HEK293 (cell line): ENCODE results near the gene ZNF564.

Experiments used
- KLF7 ChIP-seq: fragments of 450-650 bp; formaldehyde crosslinking; IDR thresholded peaks from 2 replicates; pipeline ENCODE4 v1.5.1; 2016; ENCODE audit warnings: missing biosample characterization, missing genetic modification characterization, borderline replicate concordance
- SCRT1 ChIP-seq: fragments of 450-650 bp; formaldehyde crosslinking; IDR thresholded peaks from 2 replicates; pipeline ENCODE4 v1.5.1; 2016; ENCODE audit warnings: missing biosample characterization, missing genetic modification characterization, borderline replicate concordance
- ZNF214 ChIP-seq: fragments of 450-650 bp; formaldehyde crosslinking; IDR thresholded peaks from 2 replicates; pipeline ENCODE4 v1.5.1; 2017; ENCODE audit warnings: missing biosample characterization, mild to moderate bottlenecking, missing genetic modification characterization, borderline replicate concordance
- ZNF354C ChIP-seq: fragments of 450-650 bp; formaldehyde crosslinking; IDR thresholded peaks from 2 replicates; pipeline ENCODE4 v1.5.1; 2016; ENCODE audit warnings: missing biosample characterization, missing genetic modification characterization, low read depth, borderline replicate concordance
- ZNF660 ChIP-seq: fragments of 450-650 bp; IDR thresholded peaks from 2 replicates; pipeline ENCODE4 v1.5.1; 2018; ENCODE audit warnings: missing biosample characterization, mild to moderate bottlenecking, missing genetic modification characterization
- TF ChIP-seq, protein P1 (sequence below): fragments of 450-650 bp; formaldehyde crosslinking; IDR thresholded peaks from 2 replicates; pipeline ENCODE4 v1.5.1; 2017; ENCODE audit warnings: missing biosample characterization, missing genetic modification characterization
- TF ChIP-seq, protein P2 (sequence below): fragments of 450-650 bp; formaldehyde crosslinking; IDR thresholded peaks from 2 replicates; pipeline ENCODE4; 2016; ENCODE audit warnings: missing biosample characterization, missing genetic modification characterization
- TF ChIP-seq, protein P3 (sequence below): fragments of 450-650 bp; formaldehyde crosslinking; IDR thresholded peaks from 2 replicates; pipeline ENCODE4 v1.5.1; 2016; ENCODE audit warnings: missing biosample characterization, missing genetic modification characterization
- TF ChIP-seq, protein P4 (sequence below): fragments of 450-650 bp; formaldehyde crosslinking; IDR thresholded peaks from 2 replicates; pipeline ENCODE4 v1.5.1; 2016; ENCODE audit warnings: missing biosample characterization, missing genetic modification characterization

DNA sequence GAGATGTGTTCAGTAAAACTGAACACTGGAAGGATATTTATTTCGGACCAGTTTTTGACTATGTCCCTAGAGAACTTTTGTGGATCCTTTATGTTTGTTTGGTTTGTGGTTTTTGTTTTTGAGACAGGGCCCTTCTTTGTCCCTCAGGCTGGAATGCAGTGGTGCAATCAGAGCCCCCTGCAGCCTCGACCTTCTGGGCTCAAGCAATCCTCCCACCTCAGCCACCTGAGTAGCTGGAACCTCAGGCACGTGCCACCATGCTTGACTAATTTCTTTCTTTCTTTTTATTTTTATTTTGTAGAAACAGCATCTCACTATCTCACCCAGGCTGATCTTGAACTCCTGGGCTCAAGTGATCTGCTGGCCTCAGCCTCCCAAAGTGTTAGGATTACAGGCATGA, 65.7 kb downstream of the ZNF564 start:
- TF ChIP-seq SCRT1 (tag by site-specific recombination), result no peak
- TF ChIP-seq, protein P1, sequence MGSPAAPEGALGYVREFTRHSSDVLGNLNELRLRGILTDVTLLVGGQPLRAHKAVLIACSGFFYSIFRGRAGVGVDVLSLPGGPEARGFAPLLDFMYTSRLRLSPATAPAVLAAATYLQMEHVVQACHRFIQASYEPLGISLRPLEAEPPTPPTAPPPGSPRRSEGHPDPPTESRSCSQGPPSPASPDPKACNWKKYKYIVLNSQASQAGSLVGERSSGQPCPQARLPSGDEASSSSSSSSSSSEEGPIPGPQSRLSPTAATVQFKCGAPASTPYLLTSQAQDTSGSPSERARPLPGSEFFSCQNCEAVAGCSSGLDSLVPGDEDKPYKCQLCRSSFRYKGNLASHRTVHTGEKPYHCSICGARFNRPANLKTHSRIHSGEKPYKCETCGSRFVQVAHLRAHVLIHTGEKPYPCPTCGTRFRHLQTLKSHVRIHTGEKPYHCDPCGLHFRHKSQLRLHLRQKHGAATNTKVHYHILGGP (tag by site-specific recombination), result no peak
- no peak for TF ChIP-seq KLF7
- no peak for TF ChIP-seq ZNF354C (tag by site-specific recombination)
- TF ChIP-seq ZNF660, result no peak
- TF ChIP-seq, protein P2, sequence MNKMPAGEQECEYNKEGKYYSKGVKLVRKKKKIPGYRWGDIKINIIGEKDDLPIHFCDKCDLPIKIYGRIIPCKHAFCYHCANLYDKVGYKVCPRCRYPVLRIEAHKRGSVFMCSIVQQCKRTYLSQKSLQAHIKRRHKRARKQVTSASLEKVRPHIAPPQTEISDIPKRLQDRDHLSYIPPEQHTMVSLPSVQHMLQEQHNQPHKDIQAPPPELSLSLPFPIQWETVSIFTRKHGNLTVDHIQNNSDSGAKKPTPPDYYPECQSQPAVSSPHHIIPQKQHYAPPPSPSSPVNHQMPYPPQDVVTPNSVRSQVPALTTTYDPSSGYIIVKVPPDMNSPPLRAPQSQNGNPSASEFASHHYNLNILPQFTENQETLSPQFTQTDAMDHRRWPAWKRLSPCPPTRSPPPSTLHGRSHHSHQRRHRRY, result no peak
- TF ChIP-seq ZNF214, result no peak
- TF ChIP-seq, protein P3, sequence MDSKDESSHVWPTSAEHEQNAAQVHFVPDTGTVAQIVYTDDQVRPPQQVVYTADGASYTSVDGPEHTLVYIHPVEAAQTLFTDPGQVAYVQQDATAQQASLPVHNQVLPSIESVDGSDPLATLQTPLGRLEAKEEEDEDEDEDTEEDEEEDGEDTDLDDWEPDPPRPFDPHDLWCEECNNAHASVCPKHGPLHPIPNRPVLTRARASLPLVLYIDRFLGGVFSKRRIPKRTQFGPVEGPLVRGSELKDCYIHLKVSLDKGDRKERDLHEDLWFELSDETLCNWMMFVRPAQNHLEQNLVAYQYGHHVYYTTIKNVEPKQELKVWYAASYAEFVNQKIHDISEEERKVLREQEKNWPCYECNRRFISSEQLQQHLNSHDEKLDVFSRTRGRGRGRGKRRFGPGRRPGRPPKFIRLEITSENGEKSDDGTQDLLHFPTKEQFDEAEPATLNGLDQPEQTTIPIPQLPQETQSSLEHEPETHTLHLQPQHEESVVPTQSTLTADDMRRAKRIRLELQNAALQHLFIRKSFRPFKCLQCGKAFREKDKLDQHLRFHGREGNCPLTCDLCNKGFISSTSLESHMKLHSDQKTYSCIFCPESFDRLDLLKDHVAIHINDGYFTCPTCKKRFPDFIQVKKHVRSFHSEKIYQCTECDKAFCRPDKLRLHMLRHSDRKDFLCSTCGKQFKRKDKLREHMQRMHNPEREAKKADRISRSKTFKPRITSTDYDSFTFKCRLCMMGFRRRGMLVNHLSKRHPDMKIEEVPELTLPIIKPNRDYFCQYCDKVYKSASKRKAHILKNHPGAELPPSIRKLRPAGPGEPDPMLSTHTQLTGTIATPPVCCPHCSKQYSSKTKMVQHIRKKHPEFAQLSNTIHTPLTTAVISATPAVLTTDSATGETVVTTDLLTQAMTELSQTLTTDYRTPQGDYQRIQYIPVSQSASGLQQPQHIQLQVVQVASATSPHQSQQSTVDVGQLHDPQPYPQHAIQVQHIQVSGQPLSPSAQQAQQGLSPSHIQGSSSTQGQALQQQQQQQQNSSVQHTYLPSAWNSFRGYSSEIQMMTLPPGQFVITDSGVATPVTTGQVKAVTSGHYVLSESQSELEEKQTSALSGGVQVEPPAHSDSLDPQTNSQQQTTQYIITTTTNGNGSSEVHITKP, result no peak
- TF ChIP-seq, protein P4, sequence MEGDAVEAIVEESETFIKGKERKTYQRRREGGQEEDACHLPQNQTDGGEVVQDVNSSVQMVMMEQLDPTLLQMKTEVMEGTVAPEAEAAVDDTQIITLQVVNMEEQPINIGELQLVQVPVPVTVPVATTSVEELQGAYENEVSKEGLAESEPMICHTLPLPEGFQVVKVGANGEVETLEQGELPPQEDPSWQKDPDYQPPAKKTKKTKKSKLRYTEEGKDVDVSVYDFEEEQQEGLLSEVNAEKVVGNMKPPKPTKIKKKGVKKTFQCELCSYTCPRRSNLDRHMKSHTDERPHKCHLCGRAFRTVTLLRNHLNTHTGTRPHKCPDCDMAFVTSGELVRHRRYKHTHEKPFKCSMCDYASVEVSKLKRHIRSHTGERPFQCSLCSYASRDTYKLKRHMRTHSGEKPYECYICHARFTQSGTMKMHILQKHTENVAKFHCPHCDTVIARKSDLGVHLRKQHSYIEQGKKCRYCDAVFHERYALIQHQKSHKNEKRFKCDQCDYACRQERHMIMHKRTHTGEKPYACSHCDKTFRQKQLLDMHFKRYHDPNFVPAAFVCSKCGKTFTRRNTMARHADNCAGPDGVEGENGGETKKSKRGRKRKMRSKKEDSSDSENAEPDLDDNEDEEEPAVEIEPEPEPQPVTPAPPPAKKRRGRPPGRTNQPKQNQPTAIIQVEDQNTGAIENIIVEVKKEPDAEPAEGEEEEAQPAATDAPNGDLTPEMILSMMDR (tag by site-specific recombination), result no peak
